ENCODE data around the gene KLK4. TPM values are rescaled to one million over a fixed set of nuclear protein-coding genes. Genes with fewer than 3 reads are reported as not detected.

The KLK4 gene
- total RNA-seq, 4 donors from 2014 or later, result 1.4 TPM; not detected in 3

DNA sequence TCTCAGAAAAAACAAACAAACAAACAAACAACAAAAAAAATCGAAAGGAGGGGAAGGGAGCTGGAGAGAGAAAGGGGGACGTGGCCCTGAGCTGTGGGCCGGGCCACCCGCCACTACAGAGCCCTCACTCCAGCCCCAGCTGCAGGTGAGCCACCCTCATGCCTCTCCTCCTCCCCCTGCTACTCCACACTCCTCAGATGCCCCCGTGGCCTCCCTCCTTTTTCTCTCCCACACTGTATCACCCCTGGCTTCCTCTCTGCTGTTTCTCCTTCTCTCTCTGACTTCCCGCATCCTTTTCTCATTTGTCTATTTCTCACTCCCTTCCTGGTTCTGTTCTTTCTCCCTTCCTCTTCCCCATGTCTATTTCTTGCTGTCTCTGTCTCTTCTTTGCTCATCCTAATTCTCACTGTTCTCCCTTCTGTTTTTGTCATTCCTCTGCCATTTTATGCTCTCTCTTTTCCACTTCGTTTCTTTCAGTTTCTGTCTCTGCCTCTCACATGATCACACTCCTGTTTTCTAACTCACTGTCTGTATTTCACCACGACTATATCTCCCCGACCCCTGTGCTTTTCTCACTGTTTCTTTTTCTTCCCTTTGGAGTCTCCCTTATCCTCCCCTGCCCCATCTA lies 35.3 kb downstream of the KLK4 start:
- peaks cover 0 to 3% (median 0%) of the 10 kb centered on the region in 4 donors for H3K4me1 ChIP-seq
- no peak overlapping the region for H3K4me3 ChIP-seq
- H3K9me3 ChIP-seq, result no peaks in the 10 kb centered on the region
- no peaks in the 10 kb centered on the region for H3K27me3 ChIP-seq
- H3K36me3 ChIP-seq, result no peaks in the 10 kb centered on the region
- DNase-seq, result no peak
- no peak overlapping the region for H3K27ac ChIP-seq
- TF ChIP-seq, protein P1, sequence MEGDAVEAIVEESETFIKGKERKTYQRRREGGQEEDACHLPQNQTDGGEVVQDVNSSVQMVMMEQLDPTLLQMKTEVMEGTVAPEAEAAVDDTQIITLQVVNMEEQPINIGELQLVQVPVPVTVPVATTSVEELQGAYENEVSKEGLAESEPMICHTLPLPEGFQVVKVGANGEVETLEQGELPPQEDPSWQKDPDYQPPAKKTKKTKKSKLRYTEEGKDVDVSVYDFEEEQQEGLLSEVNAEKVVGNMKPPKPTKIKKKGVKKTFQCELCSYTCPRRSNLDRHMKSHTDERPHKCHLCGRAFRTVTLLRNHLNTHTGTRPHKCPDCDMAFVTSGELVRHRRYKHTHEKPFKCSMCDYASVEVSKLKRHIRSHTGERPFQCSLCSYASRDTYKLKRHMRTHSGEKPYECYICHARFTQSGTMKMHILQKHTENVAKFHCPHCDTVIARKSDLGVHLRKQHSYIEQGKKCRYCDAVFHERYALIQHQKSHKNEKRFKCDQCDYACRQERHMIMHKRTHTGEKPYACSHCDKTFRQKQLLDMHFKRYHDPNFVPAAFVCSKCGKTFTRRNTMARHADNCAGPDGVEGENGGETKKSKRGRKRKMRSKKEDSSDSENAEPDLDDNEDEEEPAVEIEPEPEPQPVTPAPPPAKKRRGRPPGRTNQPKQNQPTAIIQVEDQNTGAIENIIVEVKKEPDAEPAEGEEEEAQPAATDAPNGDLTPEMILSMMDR (IDR thresholded peaks at IDR 0.05), result no peak
- no peak for TF ChIP-seq POLR2A (IDR thresholded peaks at IDR 0.05)

GRCh38 chr19:50874211-50874610 lies 37.0 kb downstream of the KLK4 start:
- TF ChIP-seq, protein P1 (IDR thresholded peaks at IDR 0.05), result no peak
- TF ChIP-seq POLR2A (IDR thresholded peaks at IDR 0.05), result no peak
- H3K36me3 ChIP-seq, result no peaks in the 10 kb centered on the region
- no peak overlapping the region for H3K4me3 ChIP-seq
- peaks cover 0 to 3% (median 0%) of the 10 kb centered on the region in 4 donors for H3K4me1 ChIP-seq
- no peak overlapping the region for H3K27ac ChIP-seq
- H3K9me3 ChIP-seq, result no peaks in the 10 kb centered on the region
- no peaks in the 10 kb centered on the region for H3K27me3 ChIP-seq
- DNase-seq, result no peak

DNA sequence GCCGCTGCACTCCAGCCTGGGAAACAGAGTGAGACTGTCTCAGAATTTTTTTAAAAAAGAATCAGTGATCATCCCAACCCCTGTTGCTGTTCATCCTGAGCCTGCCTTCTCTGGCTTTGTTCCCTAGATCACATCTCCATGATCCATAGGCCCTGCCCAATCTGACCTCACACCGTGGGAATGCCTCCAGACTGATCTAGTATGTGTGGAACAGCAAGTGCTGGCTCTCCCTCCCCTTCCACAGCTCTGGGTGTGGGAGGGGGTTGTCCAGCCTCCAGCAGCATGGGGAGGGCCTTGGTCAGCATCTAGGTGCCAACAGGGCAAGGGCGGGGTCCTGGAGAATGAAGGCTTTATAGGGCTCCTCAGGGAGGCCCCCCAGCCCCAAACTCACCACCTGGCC lies 38.1 kb downstream of the KLK4 start, which contains the start of gene KLK2:
KLK2 (plus strand) TSS at position 384 of the 400 bp plus-strand sequence. CDS start 35 bp downstream, outside the sequence.
- Histone ChIP-seq H3K27ac (no peak within 1 kb of the TSS), H3K27me3 (no peaks in the 10 kb centered on the region), H3K4me3 (no peak within 1 kb of the TSS), H3K9me3 (no peaks in the 10 kb centered on the region), H3K4me1 (peaks cover 0 to 3% (median 0%) of the 10 kb centered on the region in 4 donors), H3K36me3 (no peaks in the 10 kb centered on the region)
- DNase-seq, result no peak
- TF ChIP-seq, protein P1 (IDR thresholded peaks at IDR 0.05), result no peak
- TF ChIP-seq POLR2A (IDR thresholded peaks at IDR 0.05), result no peak

DNA sequence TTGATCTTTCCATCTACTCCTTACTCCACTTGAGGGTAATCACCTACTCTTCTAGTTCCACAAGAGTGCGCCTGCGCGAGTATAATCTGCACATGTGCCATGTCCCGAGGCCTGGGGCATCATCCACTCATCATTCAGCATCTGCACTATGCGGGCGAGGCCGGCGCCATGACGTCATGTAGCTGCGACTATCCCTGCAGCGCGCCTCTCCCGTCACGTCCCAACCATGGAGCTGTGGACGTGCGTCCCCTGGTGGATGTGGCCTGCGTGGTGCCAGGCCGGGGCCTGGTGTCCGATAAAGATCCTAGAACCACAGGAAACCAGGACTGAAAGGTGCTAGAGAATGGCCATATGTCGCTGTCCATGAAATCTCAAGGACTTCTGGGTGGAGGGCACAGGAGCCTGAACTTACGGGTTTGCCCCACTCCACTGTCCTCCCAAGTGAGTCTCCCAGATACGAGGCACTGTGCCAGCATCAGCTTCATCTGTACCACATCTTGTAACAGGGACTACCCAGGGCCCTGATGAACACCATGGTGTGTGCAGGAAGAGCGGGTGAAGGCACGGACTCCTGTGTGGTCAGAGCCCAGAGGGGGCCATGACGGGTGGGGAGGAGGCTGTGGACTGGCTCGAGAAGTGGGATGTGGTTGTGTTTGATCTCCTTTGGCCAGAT lies 40.6 kb downstream of the KLK4 start:
- H3K27ac ChIP-seq, result no peak overlapping the region
- TF ChIP-seq POLR2A (IDR thresholded peaks at IDR 0.05), result no peak
- TF ChIP-seq, protein P1 (IDR thresholded peaks at IDR 0.05), result no peak
- DNase-seq, result no peak
- no peak overlapping the region for H3K4me3 ChIP-seq
- H3K36me3 ChIP-seq, result no peaks in the 10 kb centered on the region
- H3K9me3 ChIP-seq, result no peaks in the 10 kb centered on the region
- H3K27me3 ChIP-seq, result no peaks in the 10 kb centered on the region
- H3K4me1 ChIP-seq, result no peaks in the 10 kb centered on the region

GRCh38 chr19:50869479-50869878 lies 41.7 kb downstream of the KLK4 start:
- no peaks in the 10 kb centered on the region for H3K4me1 ChIP-seq
- no peak for DNase-seq
- no peaks in the 10 kb centered on the region for H3K36me3 ChIP-seq
- TF ChIP-seq, protein P1 (IDR thresholded peaks at IDR 0.05), result no peak
- no peak for TF ChIP-seq POLR2A (IDR thresholded peaks at IDR 0.05)
- H3K4me3 ChIP-seq, result no peak overlapping the region
- no peaks in the 10 kb centered on the region for H3K9me3 ChIP-seq
- no peaks in the 10 kb centered on the region for H3K27me3 ChIP-seq
- H3K27ac ChIP-seq, result no peak overlapping the region
